NCI-H82 treated with DMSO at 0.1 percent for 48 hours (cell line): ENCODE measurements around the gene ANLN.

Source experiments
- DNase-seq: peaks from one replicate; lab custom pipeline; 2025; ENCODE audit not compliant: unreplicated experiment; lab: John Stamatoyannopoulos, UW

Gene ANLN

GRCh38 chr7:36409180-36409579 lies 19.5 kb downstream of the ANLN start:
- no peak for DNase-seq

GRCh38 chr7:36415144-36415543 lies 25.5 kb downstream of the ANLN start:
- no peak for DNase-seq

- DNase-seq: no peak
Observed at GRCh38 chr7:36416251-36416650, 26.6 kb downstream of the ANLN start.

- DNase-seq: no peak
Observed at GRCh38 chr7:36420307-36420706, 30.6 kb downstream of the ANLN start.

GRCh38 chr7:36422072-36422471 lies 32.4 kb downstream of the ANLN start:
- no peak for DNase-seq

- DNase-seq: no peak
Observed at GRCh38 chr7:36423633-36424032, 34.0 kb downstream of the ANLN start.

- DNase-seq: no peak
Observed at GRCh38 chr7:36430186-36430585, 40.5 kb downstream of the ANLN start.

- DNase-seq: no peak
Observed at GRCh38 chr7:36430881-36431280, 41.2 kb downstream of the ANLN start.

- no peak for DNase-seq
Observed at GRCh38 chr7:36438211-36438610, 48.5 kb downstream of the ANLN start.

- no peak for DNase-seq
Observed at GRCh38 chr7:36439624-36440023, 50.0 kb downstream of the ANLN start.

- peak; percentile 30 for DNase-seq
Observed at GRCh38 chr7:36440880-36441279, 51.2 kb downstream of the ANLN start.

GRCh38 chr7:36441344-36442022 lies 51.8 kb downstream of the ANLN start:
- peak; percentile 58 for DNase-seq

GRCh38 chr7:36448781-36449379 lies 59.2 kb downstream of the ANLN start:
- DNase-seq: no peak

GRCh38 chr7:36449685-36450084 lies 60.0 kb downstream of the ANLN start:
- no peak for DNase-seq

GRCh38 chr7:36453769-36454168 lies 64.1 kb downstream of the ANLN start:
- no peak for DNase-seq

GRCh38 chr7:36455646-36456045 lies 66.0 kb downstream of the ANLN start:
- no peak for DNase-seq

GRCh38 chr7:36456138-36456537 lies 66.5 kb downstream of the ANLN start:
- no peak for DNase-seq

- DNase-seq: no peak
Observed at GRCh38 chr7:36456548-36456947, 66.9 kb downstream of the ANLN start.

GRCh38 chr7:36459236-36459960 lies 69.7 kb downstream of the ANLN start:
- DNase-seq: no peak

GRCh38 chr7:36460811-36461429 lies 71.3 kb downstream of the ANLN start:
- no peak for DNase-seq

- no peak for DNase-seq
Observed at GRCh38 chr7:36462551-36463137, 73.0 kb downstream of the ANLN start.
